CD4-positive, alpha-beta T cell (primary cell): ENCODE measurements around the gene AMMECR1L. TPM values are rescaled to one million over a fixed set of nuclear protein-coding genes. Genes with fewer than 3 reads are reported as not detected.
"Not testable (repeated sequence)": the region's sequence is repeated elsewhere in the genome, so short reads cannot be mapped to it uniquely, and the experiment has no call there.

Source experiments
- ATAC-seq: fragments of 200-7000 bp; cut with Tn5 transposase; one replicate; pipeline ENCODE4 v1.10.0; 2022; ENCODE audit warnings: mild to moderate bottlenecking; ENCODE audit not compliant: poor library complexity
- CTCF ChIA-PET: fragments of 350-600 bp; sonication (Branson Sonifier 250); formaldehyde crosslinking; loops from one replicate; lab custom pipeline; 2021; ENCODE audit warnings: antibody characterized with exemption, inconsistent platforms; lab: Charles Lee
- POLR2A ChIA-PET: fragments of 350-600 bp; sonication (Branson Sonifier 250); formaldehyde crosslinking; loops from one replicate; lab custom pipeline; 2021; ENCODE audit warnings: antibody characterized with exemption, inconsistent platforms; lab: Charles Lee
- DNase-seq, 14 experiments: peaks; one replicate each; pipeline ENCODE4 v3.0.0-alpha.2; 2013 to 2020; ENCODE audit warnings: mixed read lengths in 2 of 14
- H3K27ac ChIP-seq, 2 donors: one replicate each; pipeline versions ENCODE4 v1.5.1 to v1.7.0; 2013; ENCODE audit warnings: low read length in 2 of 2, low read depth in 1 of 2, mild to moderate bottlenecking in 1 of 2
- H3K27me3 ChIP-seq, 2 experiments: 1 replicate in 1 of 2; 2 replicates in 1 of 2; pipeline versions ENCODE4 v1.6.1 to v1.7.0; 2013; ENCODE audit warnings: low read length in 2 of 2, control low read depth in 1 of 2, mild to moderate bottlenecking in 1 of 2, moderate library complexity in 1 of 2; ENCODE audit not compliant: insufficient read depth in 2 of 2, control insufficient read depth in 1 of 2
- H3K36me3 ChIP-seq: one replicate; pipeline ENCODE4 v1.6.1; 2013; ENCODE audit warnings: low read length, control low read depth; ENCODE audit not compliant: insufficient read depth
- H3K4me1 ChIP-seq: one replicate; pipeline ENCODE4 v1.6.1; 2013; ENCODE audit warnings: low read length, control low read depth; ENCODE audit not compliant: insufficient read depth
- H3K4me3 ChIP-seq: one replicate; pipeline ENCODE4 v1.5.1; 2013; ENCODE audit warnings: mild to moderate bottlenecking, low read length, moderate library complexity
- H3K9me3 ChIP-seq, 2 experiments: 1 replicate in 1 of 2; 2 replicates in 1 of 2; pipeline versions ENCODE4 v1.6.1 to v1.7.0; 2013; ENCODE audit warnings: low read length in 2 of 2, mild to moderate bottlenecking in 2 of 2, control low read depth in 1 of 2, moderate library complexity in 1 of 2; ENCODE audit not compliant: control insufficient read depth in 1 of 2, insufficient read depth in 1 of 2
- H3K27ac Mint-ChIP-seq: one replicate; pipeline ENCODE4 v1.8.0; 2020; ENCODE audit warnings: mixed read lengths
- H3K27me3 Mint-ChIP-seq: one replicate; pipeline ENCODE4 v1.8.0; 2021; ENCODE audit warnings: mixed read lengths
- H3K36me3 Mint-ChIP-seq: one replicate; pipeline ENCODE4 v1.8.0; 2021; ENCODE audit warnings: low read depth, mixed read lengths
- H3K4me1 Mint-ChIP-seq: one replicate; pipeline ENCODE4 v1.8.0; 2021; ENCODE audit warnings: low read depth, mixed read lengths
- H3K4me3 Mint-ChIP-seq: one replicate; pipeline ENCODE4 v1.8.0; 2020; ENCODE audit warnings: mild to moderate bottlenecking, mixed read lengths
- H3K9me3 Mint-ChIP-seq: one replicate; pipeline ENCODE4 v1.8.0; 2020; ENCODE audit warnings: mixed read lengths
- CTCF ChIP-seq: fragments of 200-600 bp; IDR thresholded peaks from one replicate; pipeline ENCODE4 v1.8.0; 2022; ENCODE audit warnings: antibody characterized with exemption, mild to moderate bottlenecking
- intact Hi-C, 2 experiments: fragments of 100-400 bp; cut with DNase I in 1 of 2; cut with micrococcal nuclease in 1 of 2; formaldehyde crosslinking; loops; one replicate each; pipeline versions ENCODE4 v1.15.1 to v1.9.0; 2023 to 2025; cut with DNase I, micrococcal nuclease
- total RNA-seq, 174 experiments: library from RNA in 2 of 174; stranded (reverse) in 2 of 174; gene quantifications; one replicate each; pipeline ENCODE4 v1.2.3 and lab custom pipeline; 2021 to 2026

The AMMECR1L gene
- total RNA-seq, 2 experiments from 2014 or later = 9.6 to 10.1 TPM

GRCh38 chr2:127829845-127830246 is 55.9 kb downstream of the AMMECR1L start:
- DNase-seq (peak; percentile 13 to 87 (median 38)), ATAC-seq (peak; percentile 98)
- ChIA-PET CTCF (interaction anchor here (1.4 kb wide), 1 partner anchor 238 kb away, joined by 3 read pairs; no protein-coding TSS in a partner anchor), POLR2A (interaction anchor here (1.0 to 1.4 kb wide), 4 partner anchors 19 to 31 kb away, joined by 3 to 7 read pairs (median 4); partner anchors contain the start of gene WDR33)
- Mint-ChIP-seq H3K27me3 (no peaks in the 10 kb centered on the region), H3K27ac (peak overlapping the region; percentile 90), H3K4me1 (peaks cover 31% of the 10 kb centered on the region), H3K9me3 (peaks cover 5% of the 10 kb centered on the region), H3K4me3 (peak overlapping the region; percentile 71), H3K36me3 (peaks cover 4% of the 10 kb centered on the region)
- intact Hi-C loops = loop anchor here in 1 of 2 experiments (1.0 kb wide), 1 partner anchor 19 kb away; the partner anchor contains the start of gene WDR33
- Histone ChIP-seq H3K36me3 (no peaks in the 10 kb centered on the region), H3K4me3 (no peak overlapping the region), H3K27me3 (no peaks in the 10 kb centered on the region), H3K4me1 (peaks cover 29% of the 10 kb centered on the region), H3K27ac (peak overlapping the region; percentile 13 to 74), H3K9me3 (peaks cover 0 to 4% of the 10 kb centered on the region in 2 experiments)
- no peak for TF ChIP-seq CTCF

GRCh38 chr2:127826708-127827107 is 59.0 kb downstream of the AMMECR1L start:
- intact Hi-C loops, H3K9me3 Mint-ChIP-seq, H3K27ac ChIP-seq, DNase-seq, H3K27ac Mint-ChIP-seq, CTCF ChIA-PET, H3K4me3 Mint-ChIP-seq, H3K36me3 Mint-ChIP-seq, H3K27me3 ChIP-seq, H3K4me3 ChIP-seq, ATAC-seq, H3K36me3 ChIP-seq, H3K9me3 ChIP-seq, H3K27me3 Mint-ChIP-seq: not testable (repeated sequence)
- POLR2A ChIA-PET = interaction anchor here (0.6 kb wide), 2 partner anchors 18 to 90 kb away, joined by 3 read pairs; no protein-coding TSS in a partner anchor
- H3K4me1 Mint-ChIP-seq = peaks cover 31% of the 10 kb centered on the region
- peaks cover 29% of the 10 kb centered on the region for H3K4me1 ChIP-seq

GRCh38 chr2:127826047-127826446 is 59.7 kb downstream of the AMMECR1L start:
- peaks cover 3 to 4% of the 10 kb centered on the region in 2 experiments for H3K9me3 ChIP-seq
- H3K36me3 ChIP-seq = no peaks in the 10 kb centered on the region
- H3K27me3 Mint-ChIP-seq = no peaks in the 10 kb centered on the region
- ChIA-PET POLR2A (interaction anchor here (0.6 kb wide), 1 partner anchor 91 kb away, joined by 3 read pairs; no protein-coding TSS in a partner anchor), CTCF (interaction anchor here (1.2 kb wide), 1 partner anchor 15 kb away, joined by 4 read pairs; the partner anchor contains the start of gene WDR33)
- TF ChIP-seq CTCF = no peak
- intact Hi-C loops = no loop called here
- no peaks in the 10 kb centered on the region for H3K27me3 ChIP-seq
- H3K4me1 ChIP-seq = peaks cover 24% of the 10 kb centered on the region
- no peak overlapping the region for H3K27ac ChIP-seq
- peaks cover 31% of the 10 kb centered on the region for H3K4me1 Mint-ChIP-seq
- H3K36me3 Mint-ChIP-seq = peaks cover 4% of the 10 kb centered on the region
- ATAC-seq (no peak), DNase-seq (no peak)
- H3K27ac Mint-ChIP-seq = no peak overlapping the region
- no peak overlapping the region for H3K4me3 ChIP-seq
- H3K9me3 Mint-ChIP-seq = peaks cover 5% of the 10 kb centered on the region
- no peak overlapping the region for H3K4me3 Mint-ChIP-seq
